ENCODE measurements around the gene KIAA1210. TPM values are rescaled to one million over a fixed set of nuclear protein-coding genes. Genes with fewer than 3 reads are reported as not detected.

Gene KIAA1210
- total RNA-seq, 1 experiment from 2014 or later: not detected

DNA sequence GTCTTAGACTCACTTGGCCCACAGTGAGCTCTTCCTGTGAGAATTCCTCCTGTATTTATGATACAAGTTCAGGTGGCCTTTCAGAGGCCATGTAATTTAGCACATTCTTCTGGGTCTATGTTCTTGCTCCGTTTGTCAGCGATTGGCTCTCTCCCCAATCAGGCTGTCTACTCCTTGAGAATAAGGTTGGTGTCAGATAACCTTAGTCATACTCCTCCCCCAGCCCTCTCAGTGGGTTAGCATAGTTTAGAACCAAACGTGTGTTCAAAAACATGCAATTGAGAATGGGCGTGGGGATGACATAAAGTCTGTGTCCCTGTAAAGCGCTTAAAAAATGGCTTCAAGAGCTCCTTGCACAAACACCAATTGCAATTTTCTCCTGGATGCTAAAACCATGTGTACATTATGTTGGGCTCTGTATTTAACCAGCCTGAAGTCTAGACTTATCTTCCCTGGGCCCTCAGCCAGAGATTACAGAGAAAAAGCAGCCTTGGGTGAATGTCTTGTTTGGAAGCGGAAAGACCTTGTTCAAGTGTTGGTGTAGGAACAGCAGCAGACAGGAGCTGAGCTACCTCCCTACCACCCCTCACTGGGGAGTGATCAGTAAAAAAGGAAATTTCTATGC lies 64.8 kb downstream of the KIAA1210 start:
- Histone ChIP-seq H3K9me3 (ENCODE audit: control insufficient read depth in 1 of 2, insufficient read depth in 1 of 2, low read depth in 1 of 2, low read length in 2 of 2) (no peaks in the 10 kb centered on the region), H4K20me1 (ENCODE audit: insufficient read depth) (no peaks in the 10 kb centered on the region), H2AFZ (ENCODE audit: low read depth, low read length, poor library complexity, severe bottlenecking) (no peak overlapping the region), H3K36me3 (ENCODE audit: control insufficient read depth in 1 of 2, insufficient read depth in 2 of 2, low read length in 2 of 2) (no peaks in the 10 kb centered on the region), H3K4me2 (ENCODE audit: low read length) (no peak overlapping the region), H3K9ac (ENCODE audit: low read length) (no peak overlapping the region), H3K4me3 (replicated peaks in 1 of 2; ENCODE audit: low read depth in 1 of 2, low read length in 2 of 2) (no peak overlapping the region), H3K79me2 (ENCODE audit: insufficient read depth, low read length) (no peaks in the 10 kb centered on the region), H3K27me3 (ENCODE audit: insufficient read depth, low read length) (no peaks in the 10 kb centered on the region), H3K27ac (ENCODE audit: low read depth, low read length) (no peak overlapping the region), H3K4me1 (ENCODE audit: control insufficient read depth in 1 of 2, insufficient read depth in 2 of 2, low read length in 2 of 2) (no peaks in the 10 kb centered on the region), H3K9me2 (ENCODE audit: insufficient read depth) (no peaks in the 10 kb centered on the region)
- DNase-seq (ENCODE audit: low read depth, low spot score) (no peak), ATAC-seq (no peak)
- BruUV-seq (replicated peaks): no TSS peak
- no peak for TF ChIP-seq ELF1 (IDR thresholded peaks at IDR 0.05; ENCODE audit: borderline replicate concordance, low read depth)
- no peak for TF ChIP-seq SIN3A (IDR thresholded peaks at IDR 0.05; ENCODE audit: low read depth)
- TF ChIP-seq FOSL1 (IDR thresholded peaks at IDR 0.05; ENCODE audit: low read depth): no peak
- no peak for TF ChIP-seq CBX3 (IDR thresholded peaks at IDR 0.05; ENCODE audit: low read depth)
- no peak for TF ChIP-seq POLR2A (IDR thresholded peaks at IDR 0.05; ENCODE audit: borderline replicate concordance, extremely low read depth, insufficient read depth, insufficient read length)
- TF ChIP-seq RAD21 (IDR thresholded peaks at IDR 0.05; ENCODE audit: low read depth): no peak
- TF ChIP-seq CEBPB (IDR thresholded peaks at IDR 0.05; ENCODE audit: low read depth): no peak
- TF ChIP-seq ZNF274 (IDR thresholded peaks at IDR 0.05; ENCODE audit: low read depth, low read length): no peak
- TF ChIP-seq TCF7L2 (IDR thresholded peaks at IDR 0.05; ENCODE audit: borderline replicate concordance, extremely low read depth, insufficient read depth, insufficient read length): no peak
- no peak for TF ChIP-seq JUND (IDR thresholded peaks at IDR 0.05)
- no peak for TF ChIP-seq YY1 (IDR thresholded peaks at IDR 0.05; ENCODE audit: extremely low read depth, insufficient replicate concordance, low read depth, low read length)
- no peak for TF ChIP-seq SRF (IDR thresholded peaks at IDR 0.05; ENCODE audit: low read depth)
- TF ChIP-seq EZH2phosphoT487 (IDR thresholded peaks at IDR 0.05; ENCODE audit: borderline replicate concordance): no peak
- no peak for TF ChIP-seq POLR2AphosphoS5 (IDR thresholded peaks at IDR 0.05; ENCODE audit: low read depth, low read length)
- no peak for TF ChIP-seq EZH2 (IDR thresholded peaks at IDR 0.05)
- TF ChIP-seq ATF3 (IDR thresholded peaks at IDR 0.05): no peak
- TF ChIP-seq, protein P1, sequence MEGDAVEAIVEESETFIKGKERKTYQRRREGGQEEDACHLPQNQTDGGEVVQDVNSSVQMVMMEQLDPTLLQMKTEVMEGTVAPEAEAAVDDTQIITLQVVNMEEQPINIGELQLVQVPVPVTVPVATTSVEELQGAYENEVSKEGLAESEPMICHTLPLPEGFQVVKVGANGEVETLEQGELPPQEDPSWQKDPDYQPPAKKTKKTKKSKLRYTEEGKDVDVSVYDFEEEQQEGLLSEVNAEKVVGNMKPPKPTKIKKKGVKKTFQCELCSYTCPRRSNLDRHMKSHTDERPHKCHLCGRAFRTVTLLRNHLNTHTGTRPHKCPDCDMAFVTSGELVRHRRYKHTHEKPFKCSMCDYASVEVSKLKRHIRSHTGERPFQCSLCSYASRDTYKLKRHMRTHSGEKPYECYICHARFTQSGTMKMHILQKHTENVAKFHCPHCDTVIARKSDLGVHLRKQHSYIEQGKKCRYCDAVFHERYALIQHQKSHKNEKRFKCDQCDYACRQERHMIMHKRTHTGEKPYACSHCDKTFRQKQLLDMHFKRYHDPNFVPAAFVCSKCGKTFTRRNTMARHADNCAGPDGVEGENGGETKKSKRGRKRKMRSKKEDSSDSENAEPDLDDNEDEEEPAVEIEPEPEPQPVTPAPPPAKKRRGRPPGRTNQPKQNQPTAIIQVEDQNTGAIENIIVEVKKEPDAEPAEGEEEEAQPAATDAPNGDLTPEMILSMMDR (IDR thresholded peaks at IDR 0.05 in 2 of 3, conservative IDR thresholded peaks at IDR 0.05 in 1 of 3; ENCODE audit: borderline replicate concordance in 1 of 3, insufficient read depth in 1 of 3, low read depth in 2 of 3, low read length in 2 of 3): no peak
- TF ChIP-seq ZBTB33 (IDR thresholded peaks at IDR 0.05; ENCODE audit: extremely low read depth, insufficient replicate concordance, low read length): no peak
- TF ChIP-seq MAX (IDR thresholded peaks at IDR 0.05): no peak
- no peak for TF ChIP-seq SP1 (IDR thresholded peaks at IDR 0.05; ENCODE audit: low read depth)
- POLR2A ChIA-PET: no interaction called here
- CTCF ChIA-PET: interaction anchor here (1.4 kb wide), 1 partner anchor 58 kb away, joined by 3 read pairs; no protein-coding TSS in a partner anchor
- RAD21 ChIA-PET (ENCODE audit: low non-redundant PET in 1 of 2, low total read pairs in 2 of 2, uncharacterized antibody in 2 of 2, unreplicated experiment in 2 of 2): no interaction called here
- intact Hi-C loops (cut with micrococcal nuclease): loop anchor here (10.0 kb wide), 1 partner anchor 438 kb away; no protein-coding TSS in a partner anchor
